Kidney tubule cell (primary cell): Measurements from ENCODE around the gene TGM5.
"Not testable (repeated sequence)": the region's sequence is repeated elsewhere in the genome, so short reads cannot be mapped to it uniquely, and the experiment has no call there.

Experiments
- DNase-seq: peaks from one replicate; pipeline ENCODE4 v3.0.0-alpha.2; 2018; ENCODE audit warnings: low spot score

TGM5 gene

GRCh38 chr15:43266834-43267233 is at the start of gene TGM5:
Gene TGM5 (minus strand): TSS chr15:43266928. CDS start chr15:43266849, 79 bp downstream.
- peak; percentile 43 for DNase-seq

- peak; percentile 57 for DNase-seq
Observed at GRCh38 chr15:43314171-43314570, 47.4 kb upstream of the TGM5 start.

GRCh38 chr15:43312378-43312777 is 45.6 kb upstream of the TGM5 start:
- DNase-seq, result no peak

- DNase-seq, result no peak
Observed at GRCh38 chr15:43302205-43302817, 35.6 kb upstream of the TGM5 start, which contains the start of gene TGM7. Gene TGM7 (minus strand): TSS chr15:43302255.

- DNase-seq, result no peak
Observed at GRCh38 chr15:43299884-43300283, 33.2 kb upstream of the TGM5 start.

- DNase-seq, result no peak
Observed at GRCh38 chr15:43299411-43299810, 32.7 kb upstream of the TGM5 start.

- no peak for DNase-seq
Observed at GRCh38 chr15:43294091-43294706, 27.5 kb upstream of the TGM5 start.

- DNase-seq, result no peak
Observed at GRCh38 chr15:43293432-43293831, 26.7 kb upstream of the TGM5 start.

- DNase-seq, result no peak
Observed at GRCh38 chr15:43292375-43293078, 25.8 kb upstream of the TGM5 start.

GRCh38 chr15:43289656-43290055 is 22.9 kb upstream of the TGM5 start:
- not testable (repeated sequence) for DNase-seq

- no peak for DNase-seq
Observed at GRCh38 chr15:43287254-43287653, 20.5 kb upstream of the TGM5 start.

GRCh38 chr15:43286074-43286473 is 19.3 kb upstream of the TGM5 start:
- DNase-seq, result no peak

- DNase-seq, result peak; percentile 70
Observed at GRCh38 chr15:43285609-43286037, 18.9 kb upstream of the TGM5 start.

- no peak for DNase-seq
Observed at GRCh38 chr15:43283526-43283925, 16.8 kb upstream of the TGM5 start.

GRCh38 chr15:43281926-43282602 is 15.3 kb upstream of the TGM5 start:
- DNase-seq, result no peak

GRCh38 chr15:43280996-43281395 is 14.3 kb upstream of the TGM5 start:
- DNase-seq, result no peak

- no peak for DNase-seq
Observed at GRCh38 chr15:43279496-43279895, 12.8 kb upstream of the TGM5 start.

GRCh38 chr15:43278869-43279268 is 12.1 kb upstream of the TGM5 start:
- DNase-seq, result no peak

GRCh38 chr15:43277901-43278300 is 11.2 kb upstream of the TGM5 start:
- no peak for DNase-seq

- DNase-seq, result peak; percentile 34
Observed at GRCh38 chr15:43277231-43277823, 10.6 kb upstream of the TGM5 start.

GRCh38 chr15:43276563-43277200 is 10.0 kb upstream of the TGM5 start:
- DNase-seq, result no peak
